GM19455 (cell line): Measurements from ENCODE around the gene TTC34.

Experiments
- ATAC-seq: cut with Tn5 transposase; IDR thresholded peaks from one replicate; pipeline ENCODE4 v1.9.1; 2021; ENCODE audit not compliant: unreplicated experiment

Gene TTC34

DNA sequence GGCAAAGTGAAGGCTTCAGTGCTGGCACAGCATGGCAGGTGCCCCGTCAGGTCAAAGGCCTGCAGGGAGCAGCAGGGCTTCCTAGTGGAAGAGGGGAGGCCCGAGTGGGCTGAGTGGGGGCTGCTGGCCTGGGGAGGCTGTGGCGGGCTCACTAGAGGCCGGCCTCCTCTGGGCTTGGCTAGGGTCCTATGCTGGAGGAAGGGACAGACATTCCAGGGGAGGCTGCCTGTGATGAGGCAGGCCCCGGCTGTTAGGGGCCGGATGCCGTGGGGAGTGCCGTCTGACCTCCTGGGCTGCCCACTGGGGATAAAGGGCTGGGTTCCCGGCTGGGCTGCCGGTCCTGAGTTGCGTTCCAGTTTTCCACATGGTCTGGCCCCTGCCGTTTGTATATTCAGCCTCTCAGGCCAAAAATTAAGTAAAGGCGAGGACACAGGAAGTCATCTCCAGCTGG lies 193.8 kb downstream of the TTC34 start:
- no peak for ATAC-seq

DNA sequence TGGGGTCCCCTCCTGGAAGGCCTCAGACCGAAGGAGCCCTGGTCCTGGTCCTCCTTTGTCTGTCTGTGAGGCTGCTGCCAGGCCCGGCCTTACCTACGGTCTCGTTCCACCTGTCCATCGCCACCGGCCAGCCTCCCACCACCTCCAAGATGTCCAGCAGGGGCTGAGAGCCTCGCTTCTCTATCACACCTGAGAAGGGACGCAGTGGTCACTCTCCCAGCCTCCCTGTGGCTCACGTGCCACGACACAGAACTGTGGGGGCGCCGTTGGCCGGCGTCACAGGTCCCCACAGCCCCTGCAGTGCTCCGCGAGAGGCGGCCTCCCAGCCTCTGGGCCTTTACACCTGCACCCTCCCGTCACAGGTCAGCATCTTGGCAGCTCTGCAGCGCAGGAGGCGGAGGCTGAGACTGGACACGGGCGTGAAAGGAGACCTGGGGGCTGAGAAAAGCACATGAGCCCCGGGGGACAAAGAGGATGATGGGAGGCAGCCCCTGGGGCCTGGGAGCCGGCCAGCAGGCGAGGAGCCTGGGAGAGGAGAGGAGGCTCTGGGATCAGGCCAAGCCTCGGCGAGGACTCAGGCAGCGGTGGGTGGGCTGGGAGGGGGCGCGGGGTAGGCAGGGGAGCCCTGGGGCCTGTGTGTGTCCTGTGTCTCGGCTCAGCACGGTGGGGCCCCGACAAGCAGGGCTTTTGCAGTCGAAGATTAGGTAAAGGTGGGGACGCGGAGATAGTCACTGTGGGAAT lies 194.4 kb downstream of the TTC34 start:
- no peak for ATAC-seq

- ATAC-seq = no peak
These were observed 195.1 kb downstream of the TTC34 start for GRCh38 chr1:2606396-2606880.

GRCh38 chr1:2605509-2606395 lies 195.7 kb downstream of the TTC34 start:
- no peak for ATAC-seq

GRCh38 chr1:2604844-2605508 lies 196.5 kb downstream of the TTC34 start:
- no peak for ATAC-seq

- ATAC-seq = no peak
These were observed 197.2 kb downstream of the TTC34 start for GRCh38 chr1:2604156-2604843.

GRCh38 chr1:2603521-2604155 lies 197.9 kb downstream of the TTC34 start:
- no peak for ATAC-seq

DNA sequence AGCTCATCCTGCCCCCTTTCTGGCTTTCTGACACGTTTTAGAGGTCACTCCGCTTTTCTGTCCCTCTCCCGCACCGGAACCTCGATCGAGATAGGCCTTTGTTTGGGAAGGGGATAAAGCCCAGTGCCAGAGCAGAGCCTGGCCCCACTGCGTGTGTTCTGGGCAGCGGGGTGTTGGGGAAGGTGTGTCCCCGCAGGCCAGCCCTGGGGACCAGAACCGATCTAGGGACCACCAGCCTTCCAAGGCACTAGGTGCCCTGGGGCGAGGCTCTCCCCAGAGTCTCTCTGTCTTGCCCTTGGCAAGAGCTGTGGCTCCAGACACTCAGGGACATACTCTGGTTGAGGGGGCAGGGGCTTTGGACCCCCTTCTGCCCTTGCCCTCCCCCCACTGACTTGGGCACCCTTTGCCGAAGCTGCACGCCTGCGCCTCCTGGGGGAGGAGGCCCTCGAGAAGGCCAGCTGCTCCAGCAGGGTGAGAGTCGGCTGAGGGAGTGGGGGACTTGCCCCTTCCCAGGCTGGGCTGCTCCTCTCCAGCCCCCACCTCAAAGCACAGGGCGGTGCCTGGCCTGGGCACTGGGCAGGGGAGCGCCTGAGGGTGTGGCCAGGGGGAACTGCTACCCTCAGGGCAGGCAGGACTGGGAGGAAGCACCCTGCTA lies 198.5 kb downstream of the TTC34 start:
- no peak for ATAC-seq

DNA sequence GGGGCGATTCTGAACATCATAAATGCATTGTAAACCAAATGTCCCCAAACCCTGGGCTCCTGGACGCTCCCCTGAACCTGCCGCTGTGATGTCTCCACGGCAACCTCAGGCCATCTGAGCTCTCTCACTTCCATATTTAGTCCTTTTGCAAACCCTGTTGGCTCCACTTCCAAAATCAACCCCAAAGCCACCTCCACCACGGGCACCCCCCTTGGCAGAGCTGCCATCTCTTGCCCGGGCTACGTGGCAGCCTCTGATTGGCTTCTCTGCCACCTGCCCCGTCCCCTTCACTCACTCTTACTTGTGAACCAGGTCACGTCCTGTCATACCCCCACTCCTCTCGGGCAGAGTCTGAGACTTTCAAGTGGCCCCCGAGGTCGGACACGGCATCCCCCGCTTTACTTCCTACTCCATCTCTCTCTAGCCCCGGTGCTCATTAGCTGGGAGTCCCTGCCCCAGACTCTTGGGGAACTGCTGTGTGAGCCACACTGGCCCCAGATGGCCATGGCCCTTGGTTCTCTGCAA lies 199.1 kb downstream of the TTC34 start:
- ATAC-seq = no peak

DNA sequence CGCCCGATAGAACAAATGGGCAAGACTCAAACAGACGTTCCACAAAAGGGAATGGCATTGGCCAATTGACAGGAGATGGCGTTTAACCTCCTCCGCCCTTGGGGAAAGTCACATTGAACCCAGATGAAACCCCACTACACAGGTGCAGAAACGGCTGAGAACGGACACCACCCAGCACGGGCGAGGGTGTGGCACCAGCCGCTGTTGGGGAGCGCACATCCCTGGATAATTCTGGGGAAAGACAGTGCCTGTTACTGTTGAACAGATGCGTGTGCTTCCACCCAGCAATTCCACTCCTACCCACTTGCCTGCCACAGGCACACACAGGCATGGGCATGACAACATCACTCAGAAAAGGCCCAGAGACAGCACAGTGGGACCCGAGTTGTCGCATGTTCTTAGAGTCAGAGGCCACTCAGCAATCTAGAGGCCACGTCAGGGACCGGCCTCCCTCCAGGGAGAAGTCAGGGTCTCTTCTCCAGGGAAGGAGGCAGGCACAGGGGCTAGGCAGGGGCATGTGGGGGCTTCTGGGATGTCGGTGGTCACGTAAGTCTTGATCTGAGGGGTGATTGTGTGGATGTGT lies 199.7 kb downstream of the TTC34 start:
- no peak for ATAC-seq

GRCh38 chr1:2598329-2598931 lies 203.1 kb downstream of the TTC34 start:
- no peak for ATAC-seq

DNA sequence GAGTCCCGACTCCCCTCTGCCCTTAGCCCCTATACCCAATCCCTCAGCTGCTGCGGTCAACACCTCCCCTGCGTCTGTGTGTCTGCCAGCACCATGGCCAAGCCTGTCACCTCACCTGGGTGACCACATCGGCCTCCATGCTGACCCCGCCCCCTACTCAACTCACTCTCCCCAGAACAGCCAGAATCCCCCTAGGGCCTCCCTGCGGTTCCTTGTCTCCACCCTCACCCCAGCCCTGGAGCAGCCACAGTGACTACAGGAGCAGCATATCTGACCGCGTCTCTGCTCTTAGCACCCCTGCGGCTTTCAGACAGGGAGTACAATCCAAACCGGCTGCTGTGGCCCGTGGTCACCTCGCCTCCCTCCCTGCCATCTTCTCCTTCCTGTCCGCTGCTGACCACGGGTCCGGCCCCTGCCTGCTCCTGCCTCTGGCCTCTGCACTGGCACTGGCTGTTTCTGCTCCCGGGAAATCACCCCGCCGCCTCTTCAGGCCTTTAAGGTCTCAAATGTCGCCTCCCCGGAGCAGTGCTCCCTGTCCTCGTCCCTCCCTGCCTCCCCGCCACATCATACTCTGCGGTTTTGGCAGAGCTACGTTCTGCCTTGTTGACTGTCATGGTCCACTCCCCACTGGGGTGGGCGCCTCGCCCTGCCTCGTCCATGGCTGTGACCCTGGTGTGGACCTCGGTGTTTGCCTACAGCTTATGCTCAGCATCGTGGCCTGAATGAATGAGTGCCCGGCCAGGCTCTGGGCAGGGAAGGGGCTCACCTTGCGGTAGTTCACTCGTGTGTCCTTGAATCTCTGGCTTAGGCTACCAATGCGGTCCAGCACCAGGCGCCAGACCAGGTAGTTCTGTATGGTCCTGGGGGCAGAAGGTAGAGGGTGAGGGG lies 203.8 kb downstream of the TTC34 start:
- no peak for ATAC-seq

- ATAC-seq = no peak
These were observed 204.8 kb downstream of the TTC34 start for GRCh38 chr1:2596530-2597333.

GRCh38 chr1:2595812-2596529 lies 205.5 kb downstream of the TTC34 start:
- no peak for ATAC-seq

- no peak for ATAC-seq
These were observed 206.2 kb downstream of the TTC34 start for GRCh38 chr1:2595261-2595811.

GRCh38 chr1:2594641-2595131 lies 206.8 kb downstream of the TTC34 start:
- no peak for ATAC-seq
